ENCODE measurements around the gene KDELR1. TPM values are rescaled to one million over a fixed set of nuclear protein-coding genes. Genes with fewer than 3 reads are reported as not detected.

The KDELR1 gene
- total and polyA plus RNA-seq, 4 donors, result 101 to 156 (median 125) TPM

GRCh38 chr19:48340995-48341394 is 50.4 kb downstream of the KDELR1 start:
- Histone ChIP-seq H3K9me3 (ENCODE audit: control insufficient read depth in 4 of 4, insufficient read depth in 3 of 4, low read length in 3 of 4) (no peaks in the 10 kb centered on the region), H3K36me3 (ENCODE audit: control insufficient read depth in 4 of 4, insufficient read depth in 4 of 4, low read length in 4 of 4) (peaks cover 0 to 2% (median 0%) of the 10 kb centered on the region in 4 donors), H3K9ac (ENCODE audit: insufficient read depth in 1 of 2, low read length in 2 of 2) (no peak overlapping the region), H3K4me3 (no peak overlapping the region), H3K27ac (ENCODE audit: low read depth in 1 of 2, low read length in 1 of 2) (no peak overlapping the region), H3K27me3 (ENCODE audit: control insufficient read depth in 3 of 3, insufficient read depth in 3 of 3, low read length in 2 of 3) (no peaks in the 10 kb centered on the region), H3K4me1 (ENCODE audit: control insufficient read depth in 5 of 5, insufficient read depth in 5 of 5, low read length in 5 of 5) (no peaks in the 10 kb centered on the region)
- DNase-seq, result no peak
- no peak for TF ChIP-seq CTCF (IDR thresholded peaks at IDR 0.05; ENCODE audit: control extremely low read depth, extremely low read depth)
- ATAC-seq (ENCODE audit: insufficient read depth, low FRiP score), result no peak
- 94 to 97% methylated on average over 11 of the region's 11 CpGs for WGBS, 2 donors

GRCh38 chr19:48338802-48339503 is 52.4 kb downstream of the KDELR1 start:
- ATAC-seq (ENCODE audit: insufficient read depth, low FRiP score) (no peak), DNase-seq (no peak)
- no peak overlapping the region for H3K4me3 ChIP-seq
- H3K4me1 ChIP-seq (ENCODE audit: control insufficient read depth in 5 of 5, insufficient read depth in 5 of 5, low read length in 5 of 5), result peaks cover 0 to 1% (median 0%) of the 10 kb centered on the region in 5 donors
- H3K9me3 ChIP-seq (ENCODE audit: control insufficient read depth in 4 of 4, insufficient read depth in 3 of 4, low read length in 3 of 4), result no peaks in the 10 kb centered on the region
- TF ChIP-seq CTCF (IDR thresholded peaks at IDR 0.05; ENCODE audit: control extremely low read depth, extremely low read depth), result no peak
- no peaks in the 10 kb centered on the region for H3K27me3 ChIP-seq (ENCODE audit: control insufficient read depth in 3 of 3, insufficient read depth in 3 of 3, low read length in 2 of 3)
- 91 to 95% methylated on average over 14 of the region's 14 CpGs for WGBS, 2 donors
- H3K36me3 ChIP-seq (ENCODE audit: control insufficient read depth in 4 of 4, insufficient read depth in 4 of 4, low read length in 4 of 4), result peaks cover 0 to 2% (median 0%) of the 10 kb centered on the region in 4 donors
- no peak overlapping the region for H3K9ac ChIP-seq (ENCODE audit: insufficient read depth in 1 of 2, low read length in 2 of 2)
- no peak overlapping the region for H3K27ac ChIP-seq (ENCODE audit: low read depth in 1 of 2, low read length in 1 of 2)

- no peak for ATAC-seq (ENCODE audit: insufficient read depth, low FRiP score)
- DNase-seq, result no peak
Measured at GRCh38 chr19:48338253-48338755, 53.0 kb downstream of the KDELR1 start.

More at GRCh38 chr19:48338253-48338755, 53.0 kb downstream of the KDELR1 start:
- Histone ChIP-seq H3K4me1 (ENCODE audit: control insufficient read depth in 5 of 5, insufficient read depth in 5 of 5, low read length in 5 of 5) (peaks cover 0 to 4% (median 0%) of the 10 kb centered on the region in 5 donors), H3K4me3 (no peak overlapping the region), H3K9me3 (ENCODE audit: control insufficient read depth in 4 of 4, insufficient read depth in 3 of 4, low read length in 3 of 4) (no peaks in the 10 kb centered on the region), H3K27ac (ENCODE audit: low read depth in 1 of 2, low read length in 1 of 2) (no peak overlapping the region), H3K27me3 (ENCODE audit: control insufficient read depth in 3 of 3, insufficient read depth in 3 of 3, low read length in 2 of 3) (no peaks in the 10 kb centered on the region), H3K36me3 (ENCODE audit: control insufficient read depth in 4 of 4, insufficient read depth in 4 of 4, low read length in 4 of 4) (peaks cover 0 to 2% (median 0%) of the 10 kb centered on the region in 4 donors), H3K9ac (ENCODE audit: insufficient read depth in 1 of 2, low read length in 2 of 2) (no peak overlapping the region)
- TF ChIP-seq CTCF (IDR thresholded peaks at IDR 0.05; ENCODE audit: control extremely low read depth, extremely low read depth), result no peak
- WGBS, 2 donors, result 95 to 97% methylated on average over 14 of the region's 14 CpGs
